Endothelial cell of umbilical vein (primary cell): ENCODE measurements around the gene MTHFR. TPM values are rescaled to one million over a fixed set of nuclear protein-coding genes. Genes with fewer than 3 reads are reported as not detected.

ENCODE experiments used
- BruUV-seq: library from RNA; stranded (reverse); fragments of 400-500 nt; replicated peaks from 2 replicates; lab custom pipeline; 2021; lab: Mats Ljungman, UMichigan
- CTCF ChIA-PET: fragments of 300-600, 350-600 bp; sonication (Branson Sonifier 250); formaldehyde crosslinking; loops from one replicate; lab custom pipeline; 2021; ENCODE audit warnings: antibody characterized with exemption, inconsistent platforms; lab: Charles Lee
- POLR2A ChIA-PET: fragments of 300-600, 350-600 bp; sonication (Branson Sonifier 250); formaldehyde crosslinking; loops from one replicate; lab custom pipeline; 2021; ENCODE audit warnings: antibody characterized with exemption, inconsistent platforms; lab: Charles Lee
- DNase-seq: peaks from one replicate; pipeline ENCODE4 v3.0.0-alpha.2; 2011; ENCODE audit warnings: low read depth, low spot score
- FAIRE-seq: peaks from 2 replicates; lab custom pipeline; 2011; peaks lifted over from hg19 to GRCh38; lab: Jason Lieb, UNC
- H2AFZ ChIP-seq: 2 replicates; pipeline ENCODE4 v1.6.0; 2012; ENCODE audit warnings: low read depth, low read length, control low read depth, inconsistent platforms
- H3K27ac ChIP-seq: 2 replicates; pipeline ENCODE4 v1.5.1; 2011; ENCODE audit warnings: low read depth, mild to moderate bottlenecking, control low read depth, low read length, moderate library complexity; ENCODE audit not compliant: insufficient read depth
- H3K27me3 ChIP-seq, 2 experiments: 2 replicates each; pipeline versions ENCODE4 v1.6.0 to v1.6.1; 2011; ENCODE audit warnings: low read length in 2 of 2, mixed read lengths in 1 of 2; ENCODE audit not compliant: control insufficient read depth in 2 of 2, insufficient read depth in 2 of 2
- H3K36me3 ChIP-seq, 2 experiments: 2 replicates in 1 of 2; 3 replicates in 1 of 2; pipeline ENCODE4 v1.5.1; 2011; ENCODE audit warnings: low read length in 2 of 2, mild to moderate bottlenecking in 1 of 2, moderate library complexity in 1 of 2; ENCODE audit not compliant: control insufficient read depth in 2 of 2, insufficient read depth in 2 of 2; ENCODE audit errors: extremely low read depth in 1 of 2
- H3K4me1 ChIP-seq: 3 replicates; pipeline ENCODE4 v1.5.1; 2011; ENCODE audit warnings: mild to moderate bottlenecking, low read length; ENCODE audit not compliant: control insufficient read depth, insufficient read depth; ENCODE audit errors: extremely low read depth
- H3K4me2 ChIP-seq: 2 replicates; pipeline ENCODE4 v1.6.1; 2011; ENCODE audit warnings: low read length, control low read depth, mixed read lengths; ENCODE audit not compliant: insufficient read depth
- H3K4me3 ChIP-seq, 3 experiments: fragments of 200-600 bp in 1 of 3; sonication (generic), shearing (Covaris generic) in 1 of 3; replicated peaks in 1 of 3; 2 replicates each; pipeline ENCODE4 v1.5.1; 2011 to 2016; ENCODE audit warnings: control low read depth in 3 of 3, low read length in 3 of 3, mild to moderate bottlenecking in 2 of 3, inconsistent platforms in 1 of 3, low read depth in 1 of 3, moderate library complexity in 1 of 3; ENCODE audit not compliant: insufficient read depth in 1 of 3
- H3K79me2 ChIP-seq: 2 replicates; pipeline ENCODE4 v1.6.0; 2012; ENCODE audit warnings: low read length, inconsistent platforms; ENCODE audit not compliant: control insufficient read depth, insufficient read depth
- H3K9ac ChIP-seq: replicated peaks from 2 replicates; pipeline ENCODE3; 2011; ENCODE audit warnings: low read length, control low read depth; ENCODE audit not compliant: insufficient read depth; ENCODE audit errors: extremely low read depth
- H3K9me1 ChIP-seq: replicated peaks from 3 replicates; pipeline ENCODE4 v1.6.0; 2011; ENCODE audit warnings: mild to moderate bottlenecking, low read length; ENCODE audit not compliant: control insufficient read depth, insufficient read depth; ENCODE audit errors: extremely low read depth
- H3K9me3 ChIP-seq: replicated peaks from 2 replicates; pipeline ENCODE4 v1.5.1; 2012; ENCODE audit warnings: low read length, inconsistent platforms; ENCODE audit not compliant: control insufficient read depth, insufficient read depth
- H4K20me1 ChIP-seq: replicated peaks from 2 replicates; pipeline ENCODE3; 2011; ENCODE audit warnings: mild to moderate bottlenecking, low read length; ENCODE audit not compliant: control insufficient read depth, insufficient read depth; ENCODE audit errors: extremely low read depth
- GATA2 ChIP-seq: IDR thresholded peaks from 2 replicates; pipeline ENCODE4 v1.7.0; 2011; ENCODE audit warnings: low read depth, mild to moderate bottlenecking, moderate library complexity, mixed read lengths, low read length; ENCODE audit not compliant: insufficient read length, insufficient read depth
- dilution Hi-C: fragments of 300-500 bp; cut with MboI; formaldehyde crosslinking; loops from one replicate; pipeline ENCODE4 v1.15.0; 2019; ENCODE audit warnings: low sequenced_read_pairs; ENCODE audit not compliant: extremely low pct_ligation_motif_present
- intact Hi-C: fragments of 100-400 bp; cut with micrococcal nuclease; formaldehyde crosslinking; loops from one replicate; pipeline ENCODE4 v1.10.0; 2022
- polyA plus RNA-seq, 4 experiments: library from polyadenylated mRNA; depleted of rRNA in 3 of 4; stranded (reverse) in 3 of 4; unstranded in 1 of 4; fragments of >200 nt; gene quantifications; 2 replicates each; pipeline versions ENCODE4 v1.2.1 to v1.2.3, GENCODE V29; 2011 to 2012; ENCODE audit warnings: missing spikeins in 1 of 4
- small RNA-seq: library from RNA; depleted of rRNA; stranded (forward); fragments of <200 nt; gene quantifications from one replicate; pipeline ENCODE3, GENCODE V24; 2012; ENCODE audit warnings: low replicate concordance, low read depth; ENCODE audit not compliant: insufficient read depth, insufficient read length
- total RNA-seq: library from RNA; stranded (reverse); gene quantifications from 2 replicates; pipeline ENCODE4 v1.2.3, GENCODE V29; 2021
- TF ChIP-seq, protein P1 (sequence below): IDR thresholded peaks from 2 replicates; pipeline ENCODE4 v1.6.1; 2011; ENCODE audit not compliant: insufficient read depth, insufficient read length
- TF ChIP-seq, protein P2 (sequence below), 2 donors: IDR thresholded peaks; 1 replicate in 1 of 2; 2 replicates in 1 of 2; pipeline ENCODE4 v1.5.1; 2011; ENCODE audit warnings: low read length in 2 of 2, mild to moderate bottlenecking in 2 of 2, moderate library complexity in 2 of 2, control low read depth in 1 of 2, inconsistent platforms in 1 of 2, low read depth in 1 of 2; ENCODE audit not compliant: insufficient read depth in 1 of 2; ENCODE audit errors: extremely low read depth in 1 of 2

Gene MTHFR
- total and polyA plus RNA-seq, 2 donors (not counting 3 experiments of a cell fraction or from before 2014, with no cell fraction given) = 13.8 to 25.3 TPM

DNA sequence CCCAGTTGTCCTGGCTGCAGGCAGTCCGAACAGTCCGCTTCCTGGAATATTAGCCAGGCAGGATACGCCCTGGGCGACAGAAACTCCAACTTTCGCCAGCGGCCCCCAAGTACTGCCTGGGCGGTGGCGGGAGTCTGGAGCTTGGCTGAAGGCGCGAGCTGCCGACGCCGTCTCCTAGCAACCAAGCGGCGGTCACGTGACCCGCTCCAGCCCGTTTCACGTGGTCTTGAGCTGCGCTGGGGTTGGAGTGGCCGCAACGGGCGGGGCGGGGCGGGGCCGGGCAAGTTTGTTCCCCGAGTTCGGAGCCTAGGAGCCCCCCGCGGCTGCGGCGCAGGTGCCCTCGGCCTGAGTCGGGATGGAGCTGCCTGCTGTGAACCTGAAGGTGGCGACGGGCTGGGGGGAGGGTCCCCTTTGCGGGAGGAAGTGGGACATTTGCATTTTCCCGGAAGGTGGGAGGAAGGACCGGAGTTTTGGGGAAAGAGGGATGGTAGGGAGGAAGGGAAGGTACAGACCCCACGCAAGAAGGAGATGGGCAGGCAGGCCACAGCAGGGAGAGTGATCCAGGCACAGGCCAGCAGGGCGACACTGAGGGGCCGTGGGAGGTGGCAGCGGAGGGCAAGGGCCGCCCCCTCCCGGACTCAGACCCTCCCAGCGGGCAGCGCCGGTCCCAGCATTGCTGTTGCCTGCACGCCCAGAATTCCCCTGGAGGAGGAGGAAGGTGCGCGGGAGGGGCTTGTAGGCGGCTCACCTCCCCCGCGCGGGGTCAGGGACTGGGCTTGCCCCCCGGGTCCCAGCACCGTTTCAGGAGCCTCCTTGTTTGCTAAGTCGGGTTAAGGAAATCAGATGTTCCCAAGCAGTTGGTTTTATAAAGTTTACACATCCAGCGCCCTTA lies 69.7 kb downstream of the MTHFR start, which contains the start of gene AGTRAP:
Gene AGTRAP, plus strand, starts transcription at position 283 of the 892 bp plus-strand sequence. Its CDS starts 73 bp downstream, at position 356.
- POLR2A ChIA-PET = interaction anchor here (0.9 to 1.1 kb wide), 2 partner anchors 67 to 172 kb away, joined by 3 read pairs; no protein-coding TSS in a partner anchor
- peak within 1 kb of the TSS; percentile 43 for H3K9ac ChIP-seq
- dilution Hi-C loops = no loop called here
- peaks cover 14% of the 10 kb centered on the region for H3K4me1 ChIP-seq
- DNase-seq = peak; percentile 89
- H3K79me2 ChIP-seq = no peaks in the 10 kb centered on the region
- FAIRE-seq = peak; percentile 89
- intact Hi-C loops = loop anchor here (1.0 to 10.0 kb wide), 3 partner anchors 67 to 461 kb away; partner anchors contain the start of genes DISP3 and UBIAD1
- H3K27me3 ChIP-seq = no peaks in the 10 kb centered on the region
- no TSS peak for BruUV-seq
- H2AFZ ChIP-seq = peak within 1 kb of the TSS; percentile 74
- peak within 1 kb of the TSS; percentile 18 for H3K27ac ChIP-seq
- CTCF ChIA-PET = interaction anchor here (0.8 to 4.3 kb wide), 10 partner anchors 10 to 90 kb away, joined by 3 to 22 read pairs (median 3); no protein-coding TSS in a partner anchor
- peak within 1 kb of the TSS; percentile 90 for H3K4me2 ChIP-seq
- no peaks in the 10 kb centered on the region for H4K20me1 ChIP-seq
- H3K9me1 ChIP-seq = no peaks in the 10 kb centered on the region
- H3K36me3 ChIP-seq = no peaks in the 10 kb centered on the region
- H3K4me3 ChIP-seq = peak within 1 kb of the TSS; percentile 42 to 93 (median 57)
- TF ChIP-seq, protein P1, sequence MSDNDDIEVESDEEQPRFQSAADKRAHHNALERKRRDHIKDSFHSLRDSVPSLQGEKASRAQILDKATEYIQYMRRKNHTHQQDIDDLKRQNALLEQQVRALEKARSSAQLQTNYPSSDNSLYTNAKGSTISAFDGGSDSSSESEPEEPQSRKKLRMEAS = peak; percentile 94
- no peak for TF ChIP-seq GATA2
- TF ChIP-seq, protein P2, sequence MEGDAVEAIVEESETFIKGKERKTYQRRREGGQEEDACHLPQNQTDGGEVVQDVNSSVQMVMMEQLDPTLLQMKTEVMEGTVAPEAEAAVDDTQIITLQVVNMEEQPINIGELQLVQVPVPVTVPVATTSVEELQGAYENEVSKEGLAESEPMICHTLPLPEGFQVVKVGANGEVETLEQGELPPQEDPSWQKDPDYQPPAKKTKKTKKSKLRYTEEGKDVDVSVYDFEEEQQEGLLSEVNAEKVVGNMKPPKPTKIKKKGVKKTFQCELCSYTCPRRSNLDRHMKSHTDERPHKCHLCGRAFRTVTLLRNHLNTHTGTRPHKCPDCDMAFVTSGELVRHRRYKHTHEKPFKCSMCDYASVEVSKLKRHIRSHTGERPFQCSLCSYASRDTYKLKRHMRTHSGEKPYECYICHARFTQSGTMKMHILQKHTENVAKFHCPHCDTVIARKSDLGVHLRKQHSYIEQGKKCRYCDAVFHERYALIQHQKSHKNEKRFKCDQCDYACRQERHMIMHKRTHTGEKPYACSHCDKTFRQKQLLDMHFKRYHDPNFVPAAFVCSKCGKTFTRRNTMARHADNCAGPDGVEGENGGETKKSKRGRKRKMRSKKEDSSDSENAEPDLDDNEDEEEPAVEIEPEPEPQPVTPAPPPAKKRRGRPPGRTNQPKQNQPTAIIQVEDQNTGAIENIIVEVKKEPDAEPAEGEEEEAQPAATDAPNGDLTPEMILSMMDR (IDR thresholded peaks at IDR 0.05; ENCODE audit: extremely low read depth in 1 of 2, insufficient read depth in 1 of 2, low read depth in 1 of 2, low read length in 2 of 2) = peak in 1 of 2 donors; percentile 29
- H3K9me3 ChIP-seq = no peaks in the 10 kb centered on the region

Small RNA genes within 50 kb of the gene (small RNA-seq; reads per million reads assigned to genes)
- gene RF02156 (not detected), gene RF02157 (not detected), gene RF02158 (not detected)

Other genes with a start within 250 kb of the MTHFR start
- gene FBXO2, start 151.5 kb downstream of the MTHFR start, total RNA-seq = 0.42 and 0.88 TPM in 2 replicates
- 0.89 and 0.91 TPM in 2 replicates for gene FBXO2, start 151.5 kb downstream of the MTHFR start, polyA plus RNA-seq
- 14.5 and 16.8 TPM in 2 replicates for gene FBXO44, start 151.1 kb downstream of the MTHFR start, total RNA-seq
- gene FBXO44, start 151.1 kb downstream of the MTHFR start, polyA plus RNA-seq = 22.5 and 29.8 TPM in 2 replicates
- gene FBXO6, start 141.8 kb downstream of the MTHFR start, total RNA-seq = 0.97 and 1.8 TPM in 2 replicates
- gene FBXO6, start 141.8 kb downstream of the MTHFR start, polyA plus RNA-seq = 6.4 and 8.5 TPM in 2 replicates
- 35.9 and 39.5 TPM in 2 replicates for gene MAD2L2, start 124.8 kb downstream of the MTHFR start, total RNA-seq
- gene MAD2L2, start 124.8 kb downstream of the MTHFR start, polyA plus RNA-seq = 74.2 and 98.7 TPM in 2 replicates
- 2.6 and 3.2 TPM in 2 replicates for gene DRAXIN, start 114.3 kb downstream of the MTHFR start, total RNA-seq
- 0.44 and 0.49 TPM in 2 replicates for gene DRAXIN, start 114.3 kb downstream of the MTHFR start, polyA plus RNA-seq
- gene AGTRAP, start 69.8 kb downstream of the MTHFR start, total RNA-seq = 40.3 and 41.6 TPM in 2 replicates
- 101 and 145 TPM in 2 replicates for gene AGTRAP, start 69.8 kb downstream of the MTHFR start, polyA plus RNA-seq
- gene C1orf167, start 43.8 kb downstream of the MTHFR start, total RNA-seq = not detected in 2 replicates
- not detected in 2 replicates for gene C1orf167, start 43.8 kb downstream of the MTHFR start, polyA plus RNA-seq
- 41.2 and 43.3 TPM in 2 replicates for gene CLCN6, start 227 bp upstream of the MTHFR start, total RNA-seq
- gene CLCN6, start 227 bp upstream of the MTHFR start, polyA plus RNA-seq = 17.7 and 20.4 TPM in 2 replicates
- gene NPPA, start 41.8 kb upstream of the MTHFR start, total RNA-seq = not detected in 2 replicates
- gene NPPA, start 41.8 kb upstream of the MTHFR start, polyA plus RNA-seq = not detected in 2 replicates
- gene NPPB, start 53.0 kb upstream of the MTHFR start, total RNA-seq = not detected in 2 replicates
- not detected in 2 replicates for gene NPPB, start 53.0 kb upstream of the MTHFR start, polyA plus RNA-seq
- gene KIAA2013, start 120.5 kb upstream of the MTHFR start, total RNA-seq = 52.9 and 56.1 TPM in 2 replicates
- gene KIAA2013, start 120.5 kb upstream of the MTHFR start, polyA plus RNA-seq = 137 and 194 TPM in 2 replicates
- gene PLOD1, start 128.8 kb upstream of the MTHFR start, total RNA-seq = 245 and 260 TPM in 2 replicates
- gene PLOD1, start 128.8 kb upstream of the MTHFR start, polyA plus RNA-seq = 412 and 424 TPM in 2 replicates
- 66.6 and 82.4 TPM in 2 replicates for gene MFN2, start 174.5 kb upstream of the MTHFR start, total RNA-seq
- 41.8 and 51.4 TPM in 2 replicates for gene MFN2, start 174.5 kb upstream of the MTHFR start, polyA plus RNA-seq
- gene MIIP, start 213.5 kb upstream of the MTHFR start, total RNA-seq = 30.1 and 32.3 TPM in 2 replicates
- 39.1 and 52.1 TPM in 2 replicates for gene MIIP, start 213.5 kb upstream of the MTHFR start, polyA plus RNA-seq